ENCODE measurements around the gene ZZZ3.
"Not testable (repeated sequence)": the region's sequence is repeated elsewhere in the genome, so short reads cannot be mapped to it uniquely, and the experiment has no call there.

The ZZZ3 gene

DNA sequence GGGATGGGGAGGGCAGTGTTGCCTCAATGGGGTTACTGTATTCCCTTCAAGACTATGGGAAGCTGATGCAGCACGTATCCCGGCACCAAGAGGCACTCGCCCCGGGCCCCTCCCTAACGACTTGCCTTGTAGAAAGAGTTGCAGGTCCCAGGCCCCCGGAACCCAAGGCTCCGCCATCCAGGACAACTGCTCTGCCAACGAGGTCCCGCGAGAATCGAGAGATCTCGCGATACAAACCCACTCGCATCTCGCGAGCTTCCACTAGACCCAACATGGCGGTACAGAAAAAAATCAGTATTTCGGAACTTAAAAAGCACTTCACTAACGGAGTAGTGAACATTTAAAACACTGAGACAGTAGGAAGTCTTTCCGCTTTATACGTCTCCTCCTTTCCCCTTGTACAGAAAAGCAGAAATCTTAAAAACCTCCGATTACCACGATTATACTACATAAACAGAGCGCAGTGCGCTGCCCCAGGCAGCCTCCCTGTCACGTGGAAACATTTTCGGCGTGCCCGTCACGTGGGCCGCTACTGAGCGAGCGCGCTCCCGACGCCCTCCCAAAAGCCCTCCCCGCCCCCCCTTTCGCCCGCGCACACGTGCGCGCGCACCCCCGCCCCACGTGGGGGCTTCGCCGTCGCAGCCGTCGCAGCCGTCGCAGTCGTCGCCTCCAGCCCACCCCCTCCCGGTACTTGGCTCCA lies at the start of gene ZZZ3:
ZZZ3 (minus strand) TSS at position 199 of the 700 bp plus-strand sequence. CDS start 49,304 bp downstream, outside the sequence.
- DNase-seq (ENCODE audit: low read depth in 1 of 2, low spot score in 1 of 2), result peak; percentile 73 to 85

DNA sequence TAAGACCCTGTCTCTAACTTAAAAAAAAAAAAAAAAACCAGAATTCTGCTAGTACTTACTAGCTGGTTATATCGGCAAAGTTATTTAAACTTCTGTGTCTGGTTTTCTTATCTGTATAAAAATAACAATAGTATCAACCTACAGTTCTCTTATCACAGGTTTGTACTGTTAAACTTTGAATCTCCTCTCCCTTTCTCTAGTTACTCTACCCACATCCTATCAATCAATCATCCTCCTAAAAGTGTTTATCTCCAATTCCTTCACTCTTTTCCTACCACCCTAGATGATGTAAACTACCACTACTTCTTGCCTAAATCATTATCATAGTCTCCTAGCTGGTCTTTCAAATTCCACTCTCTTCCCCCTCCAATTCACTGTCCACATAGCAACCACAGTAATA lies 49.6 kb upstream of the ZZZ3 start:
- DNase-seq (ENCODE audit: low read depth in 1 of 2, low spot score in 1 of 2), result no peak

DNA sequence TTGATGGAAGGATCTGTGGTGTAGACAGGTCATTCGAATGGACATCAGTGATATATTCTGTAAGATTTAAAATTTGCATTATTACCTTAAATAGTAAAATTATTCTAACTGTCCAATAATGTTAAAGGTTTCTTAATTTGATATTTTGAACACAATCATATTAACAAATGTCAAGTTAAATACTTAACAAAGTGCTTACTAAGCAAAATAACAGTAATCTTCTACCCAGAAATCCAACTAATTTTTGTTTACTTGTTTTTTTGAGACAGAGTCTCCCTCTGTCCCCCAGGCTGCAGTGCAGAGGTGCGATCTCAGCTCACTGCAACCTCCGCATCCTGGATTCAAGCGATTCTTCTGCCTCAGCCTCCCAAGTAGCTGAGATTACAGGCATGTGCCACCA lies 43.2 kb upstream of the ZZZ3 start:
- DNase-seq (ENCODE audit: low read depth in 1 of 2, low spot score in 1 of 2), result no peak

DNA sequence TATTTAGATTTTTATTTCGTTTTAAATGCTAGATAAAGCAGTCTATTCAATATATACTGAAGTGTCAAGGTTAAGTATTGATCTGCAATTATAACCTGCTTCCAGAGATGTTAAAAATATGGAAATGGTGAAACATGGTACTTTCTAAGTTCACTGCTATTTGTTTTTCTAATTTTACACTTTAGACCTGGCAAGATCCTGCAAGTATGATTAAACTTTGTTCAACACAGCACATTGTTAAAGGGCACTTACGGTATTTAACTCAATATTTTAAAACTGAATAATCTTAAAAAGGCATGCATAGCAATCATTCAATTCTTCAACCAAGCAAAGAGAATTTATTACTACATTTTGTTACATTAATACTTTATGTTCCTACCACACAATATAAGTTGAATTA lies 35.7 kb upstream of the ZZZ3 start:
- DNase-seq (ENCODE audit: low read depth in 1 of 2, low spot score in 1 of 2), result no peak

DNA sequence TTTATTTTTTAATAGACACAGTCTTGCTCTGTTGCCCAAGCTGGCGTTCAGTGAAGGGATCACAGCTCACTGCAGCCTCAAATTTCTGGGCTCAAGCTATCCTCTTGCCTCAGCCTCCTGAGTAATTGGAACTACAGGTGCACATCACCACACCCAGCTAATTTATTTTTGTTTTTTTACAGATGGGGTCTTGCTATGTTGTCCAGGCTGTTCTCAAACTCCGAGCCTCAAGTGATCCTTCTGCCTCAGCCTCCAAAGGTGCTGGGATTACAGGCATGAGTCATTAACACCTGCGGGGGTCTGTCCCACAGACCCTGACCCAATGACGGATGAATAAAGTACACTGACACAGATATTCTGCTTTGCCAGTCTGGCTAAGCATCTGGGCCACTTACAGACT lies 33.6 kb upstream of the ZZZ3 start:
- no peak for DNase-seq (ENCODE audit: low read depth in 1 of 2, low spot score in 1 of 2)

DNA sequence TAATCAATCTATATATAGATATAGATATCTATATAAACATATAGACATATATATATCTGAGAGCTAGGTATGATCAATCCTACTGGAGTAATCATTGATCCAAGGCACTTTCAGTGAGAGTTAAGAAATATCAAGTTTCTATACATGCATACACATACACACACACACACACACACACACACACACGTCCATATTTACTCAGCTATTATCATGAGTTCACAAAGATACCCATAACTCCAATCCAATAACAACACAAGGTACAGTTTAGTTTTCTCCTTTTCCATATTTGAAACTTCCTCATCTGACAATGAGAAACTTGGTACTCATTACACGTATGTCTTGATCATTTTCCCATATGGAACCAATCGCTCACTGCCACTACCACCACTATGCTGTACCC lies 27.3 kb upstream of the ZZZ3 start:
- no peak for DNase-seq (ENCODE audit: low read depth in 1 of 2, low spot score in 1 of 2)

DNA sequence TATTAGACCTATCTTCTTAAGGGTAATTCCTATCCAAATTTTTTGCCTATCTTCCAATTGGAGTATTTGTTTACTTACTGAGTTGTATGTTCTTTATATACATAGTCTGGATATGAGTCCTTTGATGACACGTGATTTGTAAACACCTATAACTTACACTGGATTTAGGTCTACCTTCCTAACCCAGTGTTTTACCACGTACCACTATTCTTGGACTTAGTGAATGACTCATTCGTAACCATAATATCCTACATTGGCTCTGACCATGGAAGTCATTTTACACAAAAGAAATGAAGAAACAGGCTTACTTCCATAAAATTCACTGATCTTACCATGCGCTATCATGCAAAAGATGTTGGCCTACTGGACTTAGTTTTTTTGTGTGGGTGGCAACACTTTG lies 23.9 kb upstream of the ZZZ3 start:
- DNase-seq (ENCODE audit: low read depth in 1 of 2, low spot score in 1 of 2), result no peak

DNA sequence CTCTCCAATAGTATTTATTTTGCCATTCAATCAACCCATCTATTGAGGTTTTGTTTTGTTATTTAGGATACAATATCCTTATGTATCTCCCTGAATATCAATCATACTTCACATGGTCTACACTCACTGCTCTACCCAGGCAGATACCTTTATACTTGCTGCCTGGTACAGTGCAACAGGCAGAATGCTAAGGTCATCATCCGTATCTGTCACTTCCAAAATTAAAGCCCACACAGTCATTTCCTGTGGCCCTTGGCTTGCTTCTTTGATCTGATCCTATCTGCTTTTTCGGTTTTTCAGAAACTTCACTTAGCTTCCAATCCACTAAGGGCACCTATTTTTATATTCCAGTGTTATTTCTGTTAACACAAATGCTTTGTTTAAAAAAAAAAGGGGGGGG lies 22.3 kb upstream of the ZZZ3 start:
- no peak for DNase-seq (ENCODE audit: low read depth in 1 of 2, low spot score in 1 of 2)

DNA sequence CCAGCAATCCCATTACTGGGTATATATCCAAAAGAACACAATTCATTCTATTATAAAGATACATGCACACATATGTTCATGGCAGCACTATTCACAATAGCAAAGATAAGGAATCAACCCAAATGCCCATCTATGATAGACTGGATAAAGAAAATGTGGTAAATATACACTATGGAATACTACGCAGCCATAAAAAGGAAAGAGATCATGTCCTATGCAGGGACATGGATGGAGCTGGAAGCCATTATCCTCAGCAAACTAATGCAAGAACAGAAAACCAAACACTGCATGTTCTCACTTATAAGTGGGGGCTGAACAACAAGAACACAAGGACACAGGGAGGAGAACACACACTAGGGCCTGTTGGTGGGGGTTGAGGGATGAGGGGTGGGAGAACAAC lies 17.2 kb upstream of the ZZZ3 start:
- DNase-seq (ENCODE audit: low read depth in 1 of 2, low spot score in 1 of 2), result not testable (repeated sequence)

DNA sequence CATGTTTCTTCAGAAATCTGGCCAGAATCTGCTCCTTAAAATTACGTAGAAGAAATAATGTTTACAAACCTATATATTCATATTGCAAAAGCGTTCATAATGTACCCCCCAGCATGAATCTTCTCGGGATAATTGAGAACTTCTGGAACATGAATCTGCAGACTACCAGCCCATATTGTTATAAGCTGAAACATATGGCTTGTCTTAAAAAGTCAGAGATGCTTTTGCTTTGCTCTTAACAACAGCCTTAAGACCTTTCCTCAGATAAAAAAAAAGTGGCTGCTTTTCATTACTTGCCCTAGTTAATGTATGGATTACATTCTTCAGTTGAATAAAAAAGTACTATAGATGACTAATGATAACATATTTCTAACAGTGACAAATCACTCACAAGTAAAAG lies 15.0 kb upstream of the ZZZ3 start:
- no peak for DNase-seq (ENCODE audit: low read depth in 1 of 2, low spot score in 1 of 2)

DNA sequence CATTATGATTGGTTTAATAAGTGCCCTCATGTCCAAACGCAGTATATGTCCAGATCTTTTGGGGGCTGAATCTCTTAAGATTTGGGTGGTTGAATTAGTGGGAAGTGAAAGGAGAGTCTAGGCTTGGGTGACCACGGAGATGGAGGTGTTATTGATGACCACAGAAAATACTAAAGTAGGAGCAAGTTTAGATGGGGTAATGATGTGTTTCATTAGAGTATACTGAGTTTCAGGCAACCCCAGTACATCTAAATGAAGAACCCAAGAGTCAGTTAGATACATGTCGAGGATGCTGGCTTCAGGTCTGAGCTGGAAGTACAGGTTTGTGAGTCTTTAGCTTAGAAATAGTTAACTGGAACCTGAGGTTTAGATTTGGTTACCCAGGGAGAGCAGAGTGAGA lies 6.5 kb upstream of the ZZZ3 start:
- DNase-seq (ENCODE audit: low read depth in 1 of 2, low spot score in 1 of 2), result no peak

DNA sequence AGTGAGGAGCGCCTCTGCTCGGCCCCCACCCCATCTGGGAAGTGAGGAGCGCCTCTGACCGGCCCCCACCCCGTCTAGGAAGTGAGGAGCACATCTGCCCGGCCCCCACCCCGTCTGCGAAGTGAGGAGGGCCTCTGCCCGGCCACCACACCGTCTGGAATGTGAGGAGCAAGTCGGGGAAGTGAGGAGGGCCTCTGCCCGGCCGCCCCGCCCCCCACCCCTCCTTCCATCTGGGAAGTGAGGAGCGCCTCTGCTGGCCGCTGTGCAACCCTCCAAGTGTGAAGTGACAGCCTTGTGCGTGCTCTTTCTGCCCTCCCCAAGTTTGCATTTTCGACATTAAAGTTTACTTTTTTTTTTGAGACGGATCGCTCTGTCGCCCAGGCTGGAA lies 5.1 kb upstream of the ZZZ3 start:
- DNase-seq (ENCODE audit: low read depth in 1 of 2, low spot score in 1 of 2), result no peak

DNA sequence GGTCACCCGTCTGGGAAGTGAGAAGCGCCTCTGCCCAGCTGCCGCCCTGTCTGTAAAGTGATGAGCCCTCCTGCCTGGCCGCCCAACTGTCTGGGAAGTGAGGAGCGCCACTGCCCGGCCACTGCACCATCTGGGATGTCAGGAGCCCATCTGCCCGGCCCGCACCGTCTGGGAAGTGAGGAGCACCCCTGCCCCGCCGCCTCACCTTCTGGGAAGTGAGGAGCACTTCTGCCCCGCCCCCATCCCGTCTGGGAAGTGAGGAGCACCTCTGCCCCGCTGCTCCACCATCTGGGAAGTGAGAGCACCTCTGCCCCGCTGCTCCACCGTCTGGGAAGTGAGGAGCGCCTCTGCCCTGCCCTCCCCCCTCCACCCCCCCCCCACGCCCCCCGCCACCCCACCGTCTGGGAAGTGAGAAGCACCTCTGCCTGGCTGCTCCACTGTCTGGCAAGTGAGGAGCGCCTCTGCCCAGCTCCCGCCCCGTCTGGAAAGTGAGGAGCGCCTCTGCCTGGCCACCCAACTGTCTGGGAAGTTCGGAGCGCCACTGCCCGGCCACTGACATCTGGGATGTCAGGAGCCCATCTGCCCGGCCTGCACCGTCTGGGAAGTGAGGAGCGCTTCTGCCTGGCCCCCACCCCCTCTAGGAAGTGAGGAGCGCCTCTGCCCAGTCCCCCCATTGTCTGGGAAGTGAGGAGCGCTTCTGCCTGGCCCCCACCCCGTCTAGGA lies 4.5 kb upstream of the ZZZ3 start:
- DNase-seq (ENCODE audit: low read depth in 1 of 2, low spot score in 1 of 2), result no peak

DNA sequence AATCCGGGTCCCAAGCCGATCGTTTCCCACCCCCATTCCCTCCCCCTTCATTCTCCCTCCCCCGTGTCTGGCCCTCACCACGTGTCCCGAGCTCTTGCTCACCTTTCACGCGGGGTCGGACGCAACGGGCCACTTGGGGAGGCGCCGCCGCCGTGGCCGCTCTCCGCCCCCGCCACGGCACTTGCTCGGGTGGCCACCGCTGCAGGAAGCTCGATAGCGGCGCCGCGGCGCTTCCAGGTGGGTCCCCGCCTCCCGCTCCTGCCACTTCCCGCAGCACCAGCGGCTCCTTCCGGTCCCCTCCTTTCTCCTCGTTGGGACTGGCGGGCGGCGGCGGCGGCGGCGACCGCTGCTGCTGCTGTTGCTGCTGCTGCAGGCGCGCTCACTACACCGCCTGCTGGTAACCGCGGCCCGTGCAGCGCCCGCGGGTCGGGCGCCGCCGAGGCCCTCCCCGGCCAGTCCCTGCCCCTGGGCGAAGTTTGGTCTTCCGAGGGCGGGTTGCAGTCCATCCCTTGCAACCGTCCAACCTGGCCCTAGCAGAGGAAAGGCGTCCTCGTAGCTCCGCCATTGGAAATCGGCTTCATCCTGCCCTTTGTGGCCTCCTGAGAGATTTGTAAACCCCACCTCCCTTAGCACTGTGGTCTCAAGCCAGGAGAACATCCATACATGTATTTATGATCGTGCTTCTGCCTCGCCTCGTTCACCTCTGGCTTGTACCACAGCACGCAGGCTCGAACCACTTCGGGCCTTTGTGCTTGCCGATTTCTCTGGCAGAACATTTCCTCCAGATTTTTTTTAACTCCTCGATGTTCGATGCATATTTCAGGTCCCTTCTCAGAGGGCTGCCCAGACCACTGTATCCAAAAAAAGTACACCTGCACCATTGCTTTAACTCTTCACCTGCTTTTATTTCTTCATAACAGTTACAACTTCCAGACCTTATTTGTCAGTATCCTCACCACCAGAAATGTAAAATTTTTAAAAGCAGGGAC lies 996 bp upstream of the ZZZ3 start:
- peak; percentile 82 to 86 for DNase-seq (ENCODE audit: low read depth in 1 of 2, low spot score in 1 of 2)

DNA sequence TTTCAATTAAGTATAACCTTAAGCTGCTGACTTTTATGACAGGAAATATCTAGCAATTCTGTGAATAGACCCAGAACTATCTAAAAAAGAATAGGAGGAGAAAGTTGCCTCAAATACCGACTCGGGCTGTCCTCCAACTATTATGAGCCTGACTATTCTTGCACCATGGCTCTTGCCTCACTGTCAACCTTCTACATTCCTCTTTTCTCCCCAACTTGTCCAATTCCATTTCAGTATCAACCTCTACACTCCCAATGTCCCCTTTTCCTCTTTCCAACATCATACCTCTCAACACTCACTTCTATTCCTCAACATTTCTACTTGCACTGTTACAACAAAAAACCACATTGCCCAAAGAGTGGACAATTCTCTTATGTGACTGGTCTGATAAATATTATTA lies 2.3 kb downstream of the ZZZ3 start:
- DNase-seq (ENCODE audit: low read depth in 1 of 2, low spot score in 1 of 2), result no peak

DNA sequence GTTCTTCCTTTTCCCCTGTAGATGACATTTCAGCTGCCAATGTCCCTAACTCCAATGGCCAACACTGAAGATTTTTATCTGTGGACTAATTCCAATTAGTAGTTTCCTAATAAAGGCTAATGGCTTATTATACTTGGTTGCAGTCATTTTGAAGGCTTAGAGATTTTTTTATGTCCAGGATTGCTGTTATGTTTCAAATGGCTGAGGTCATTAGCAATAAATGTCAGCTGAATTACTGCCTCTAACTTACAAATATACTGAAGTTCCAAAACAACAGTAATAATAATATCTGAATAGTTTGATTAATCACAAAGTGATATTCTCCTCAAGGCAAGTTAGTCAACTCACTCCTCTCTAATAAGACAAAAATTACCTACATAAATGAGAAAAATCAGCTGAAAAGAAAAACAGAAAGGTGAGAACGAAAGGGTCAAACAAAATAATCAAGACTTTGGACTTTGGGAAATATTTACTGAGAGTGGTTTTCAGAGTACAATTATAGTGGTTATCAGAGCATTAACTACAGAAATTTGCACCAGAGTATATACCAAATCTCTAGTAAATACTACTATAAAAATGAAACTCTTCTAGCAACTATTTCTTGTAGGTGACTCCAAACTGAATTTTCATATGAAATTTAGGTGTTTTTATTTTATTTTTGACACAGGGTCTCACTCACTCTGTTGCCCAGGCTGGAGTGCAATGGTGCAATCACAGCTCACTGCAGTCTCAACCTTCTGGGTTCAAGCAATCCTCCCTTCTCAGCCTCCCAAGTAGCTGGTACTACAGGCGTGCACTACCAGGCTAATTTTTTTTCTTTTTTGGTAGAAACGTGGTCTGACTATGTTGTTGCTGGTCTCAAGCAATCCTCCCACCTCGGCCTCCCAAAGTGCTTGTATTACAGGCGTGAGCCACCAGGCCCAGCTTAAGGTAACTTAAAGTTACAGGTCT lies 3.5 kb downstream of the ZZZ3 start:
- DNase-seq (ENCODE audit: low read depth in 1 of 2, low spot score in 1 of 2), result no peak

DNA sequence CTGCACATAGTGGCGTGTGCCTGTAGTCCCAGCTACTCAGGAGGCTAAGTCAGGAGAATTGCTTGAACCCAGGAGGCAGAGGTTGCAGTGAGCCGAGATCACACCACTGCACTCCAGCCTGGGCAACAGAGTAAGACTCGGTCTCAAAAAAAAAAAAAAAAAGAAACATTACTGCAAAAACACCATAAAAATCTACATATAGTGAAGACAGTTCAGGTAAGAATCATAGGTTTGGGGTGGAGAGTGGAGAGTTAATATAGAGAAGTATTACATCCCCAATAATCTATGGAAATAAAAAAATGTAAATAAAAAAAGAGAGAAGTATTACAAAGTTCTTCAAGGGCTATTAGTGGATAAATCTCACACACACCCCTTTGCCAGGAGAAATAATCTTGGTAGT lies 7.7 kb downstream of the ZZZ3 start:
- DNase-seq (ENCODE audit: low read depth in 1 of 2, low spot score in 1 of 2), result not testable (repeated sequence)

DNA sequence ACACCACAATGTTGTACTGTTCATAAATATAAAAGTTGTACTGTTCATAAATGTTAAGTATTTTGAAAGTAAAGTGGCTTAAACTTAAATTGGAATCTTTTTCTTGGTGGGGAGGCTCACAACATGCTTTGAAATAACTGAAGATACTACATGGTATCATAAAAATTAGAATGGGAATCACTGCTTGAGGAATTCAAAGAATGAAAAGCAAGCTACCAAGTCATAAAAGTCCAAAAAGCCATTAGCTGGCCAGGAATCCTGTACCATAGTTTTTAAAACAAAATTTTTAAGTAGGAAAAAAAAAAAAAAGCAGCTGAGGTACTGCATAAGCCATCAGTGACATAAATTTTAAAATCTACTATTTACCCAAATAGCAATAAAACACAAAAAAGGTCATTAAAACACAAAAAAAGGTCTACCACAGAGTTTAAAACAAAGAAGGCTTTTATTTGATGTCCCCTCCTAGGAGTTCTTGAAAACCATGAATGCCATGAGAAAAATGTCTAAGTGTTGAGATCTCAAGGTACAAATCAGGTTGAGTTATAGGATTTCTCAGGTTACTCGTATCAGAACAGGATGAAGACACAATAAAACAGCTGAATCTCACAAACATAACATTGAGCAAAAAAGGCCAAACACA lies 8.6 kb downstream of the ZZZ3 start:
- DNase-seq (ENCODE audit: low read depth in 1 of 2, low spot score in 1 of 2), result no peak

DNA sequence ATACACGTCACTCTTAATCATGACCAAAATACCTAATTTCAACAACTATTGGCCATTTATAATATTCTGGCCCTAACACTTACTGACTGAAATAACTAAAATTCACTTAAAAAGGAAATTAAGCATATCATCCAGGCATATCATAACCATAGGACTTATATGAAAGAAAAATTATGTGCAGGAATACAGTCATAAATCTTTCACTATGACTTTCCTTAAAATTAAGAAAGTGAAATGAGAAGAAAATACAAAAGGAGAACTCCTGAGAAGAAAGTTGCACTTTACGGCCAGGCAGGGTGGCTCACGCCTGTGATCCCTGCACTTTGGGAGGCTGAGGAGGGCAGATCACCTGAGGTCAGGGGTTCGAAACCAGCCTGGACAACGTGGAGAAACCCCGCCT lies 9.4 kb downstream of the ZZZ3 start:
- no peak for DNase-seq (ENCODE audit: low read depth in 1 of 2, low spot score in 1 of 2)

DNA sequence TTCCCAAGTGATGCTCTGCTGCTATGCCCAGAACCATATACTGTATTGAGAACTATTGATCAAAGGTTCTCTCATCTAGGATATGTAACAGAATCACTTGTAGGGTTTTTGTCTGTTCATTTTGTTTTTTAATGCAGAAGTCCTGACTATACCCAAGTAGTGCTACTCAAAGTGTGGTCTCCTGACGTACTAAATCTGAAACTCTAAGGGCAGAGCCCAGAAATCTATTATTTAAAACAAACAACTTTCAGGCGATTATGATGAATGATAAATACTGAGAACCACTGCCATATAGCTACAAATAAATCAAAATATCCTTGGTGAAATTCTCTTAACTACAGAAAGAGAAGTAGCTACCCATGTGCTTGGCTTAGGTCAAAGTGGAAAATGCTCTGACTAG lies 10.1 kb downstream of the ZZZ3 start:
- no peak for DNase-seq (ENCODE audit: low read depth in 1 of 2, low spot score in 1 of 2)
